Trophoblast cell (in vitro differentiated cells and primary cell): ENCODE data around the gene MLLT1.

Experiments
- DNase-seq, 2 donors: peaks; one replicate each; pipeline ENCODE4 v3.0.0-alpha.2; 2016
- H2AFZ ChIP-seq: 2 replicates; pipeline ENCODE4 v1.6.1; 2013; ENCODE audit warnings: low read length, moderate library complexity, mild to moderate bottlenecking; ENCODE audit not compliant: insufficient read depth, poor library complexity
- H2AK5ac ChIP-seq: 2 replicates; pipeline ENCODE4 v1.6.1; 2013; ENCODE audit warnings: mild to moderate bottlenecking, low read length
- H2BK120ac ChIP-seq: 2 replicates; pipeline ENCODE4 v1.6.1; 2013; ENCODE audit warnings: low read length, mild to moderate bottlenecking, moderate library complexity; ENCODE audit not compliant: insufficient read depth, poor library complexity
- H2BK12ac ChIP-seq: 2 replicates; pipeline ENCODE4 v1.6.1; 2013; ENCODE audit warnings: mild to moderate bottlenecking, low read length, moderate library complexity
- H2BK5ac ChIP-seq: 2 replicates; pipeline ENCODE4 v1.6.1; 2013; ENCODE audit warnings: low read length, low read depth, moderate library complexity, mild to moderate bottlenecking; ENCODE audit not compliant: poor library complexity
- H3K14ac ChIP-seq: 2 replicates; pipeline ENCODE4 v1.6.1; 2013; ENCODE audit warnings: mild to moderate bottlenecking, low read length
- H3K18ac ChIP-seq: 2 replicates; pipeline ENCODE4 v1.6.1; 2013; ENCODE audit warnings: mild to moderate bottlenecking, low read length
- H3K23ac ChIP-seq: 2 replicates; pipeline ENCODE4 v1.6.1; 2013; ENCODE audit warnings: low read length
- H3K27ac ChIP-seq: 2 replicates; pipeline ENCODE4 v1.5.1; 2013; ENCODE audit warnings: low read depth, mild to moderate bottlenecking, inconsistent platforms, low read length, moderate library complexity
- H3K27me3 ChIP-seq: 2 replicates; pipeline ENCODE4 v1.6.1; 2013; ENCODE audit warnings: inconsistent platforms, mild to moderate bottlenecking, low read length, moderate library complexity; ENCODE audit not compliant: insufficient read depth
- H3K36me3 ChIP-seq, 2 experiments: 1 replicate in 1 of 2; 2 replicates in 1 of 2; pipeline ENCODE4 v1.6.1; 2013; ENCODE audit warnings: low read length in 2 of 2, mild to moderate bottlenecking in 2 of 2, moderate library complexity in 1 of 2; ENCODE audit not compliant: insufficient read depth in 2 of 2, control insufficient read depth in 1 of 2
- H3K4ac ChIP-seq: 2 replicates; pipeline ENCODE4 v1.6.1; 2013; ENCODE audit warnings: low read depth, mild to moderate bottlenecking, low read length, moderate library complexity
- H3K4me1 ChIP-seq, 2 experiments: 1 replicate in 1 of 2; 2 replicates in 1 of 2; pipeline ENCODE4 v1.6.1; 2013; ENCODE audit warnings: low read length in 2 of 2, mild to moderate bottlenecking in 2 of 2, moderate library complexity in 1 of 2; ENCODE audit not compliant: insufficient read depth in 2 of 2, control insufficient read depth in 1 of 2
- H3K4me2 ChIP-seq: 2 replicates; pipeline ENCODE4 v1.6.1; 2013; ENCODE audit warnings: inconsistent platforms, mild to moderate bottlenecking, low read length, moderate library complexity
- H3K4me3 ChIP-seq: 2 replicates; pipeline ENCODE4 v1.5.1; 2013; ENCODE audit warnings: mild to moderate bottlenecking, low read depth, low read length, inconsistent platforms
- H3K79me1 ChIP-seq: one replicate; pipeline ENCODE4 v1.6.1; 2013; ENCODE audit warnings: low read length
- H3K79me2 ChIP-seq: 2 replicates; pipeline ENCODE4 v1.6.1; 2013; ENCODE audit warnings: low read length, mild to moderate bottlenecking; ENCODE audit not compliant: control insufficient read depth, insufficient read depth, poor library complexity
- H3K9ac ChIP-seq: 2 replicates; pipeline ENCODE4 v1.6.1; 2013; ENCODE audit warnings: mild to moderate bottlenecking, low read length
- H3K9me3 ChIP-seq: 2 replicates; pipeline ENCODE4 v1.6.1; 2013; ENCODE audit warnings: low read depth, mild to moderate bottlenecking, control low read depth, inconsistent platforms, low read length; ENCODE audit not compliant: insufficient read depth
- H4K12ac ChIP-seq: 2 replicates; pipeline ENCODE4 v1.6.1; 2013; ENCODE audit warnings: low read depth, mild to moderate bottlenecking, low read length, moderate library complexity
- H4K8ac ChIP-seq: 2 replicates; pipeline ENCODE4 v1.6.1; 2013; ENCODE audit warnings: low read depth, mild to moderate bottlenecking, low read length, moderate library complexity
- H4K91ac ChIP-seq: one replicate; pipeline ENCODE4 v1.6.1; 2013; ENCODE audit warnings: low read depth, mild to moderate bottlenecking, low read length, moderate library complexity
- WGBS: extraction: QIAGEN DNeasy Blood & Tissue Kit; methylation state at CpG from one replicate; pipeline ENCODE4 v1.1.7; 2013; ENCODE audit warnings: missing lambda C conversion rate; ENCODE audit not compliant: insufficient read length, insufficient coverage; ENCODE audit errors: extremely low coverage; 5-methylcytosine and 5-hydroxymethylcytosine counted together

Gene MLLT1

GRCh38 chr19:6181119-6181518, 98.7 kb downstream of the MLLT1 start:
- Histone ChIP-seq H3K14ac (no peak overlapping the region), H3K36me3 (no peaks in the 10 kb centered on the region), H4K91ac (no peak overlapping the region), H2AFZ (no peak overlapping the region), H3K23ac (no peak overlapping the region), H2BK12ac (no peak overlapping the region), H3K18ac (no peak overlapping the region), H2AK5ac (no peak overlapping the region), H4K12ac (no peak overlapping the region), H3K27ac (no peak overlapping the region), H3K79me2 (no peaks in the 10 kb centered on the region), H4K8ac (no peak overlapping the region), H3K79me1 (no peaks in the 10 kb centered on the region), H3K4me2 (no peak overlapping the region), H3K9ac (no peak overlapping the region), H2BK5ac (no peak overlapping the region), H3K4me1 (no peaks in the 10 kb centered on the region), H2BK120ac (no peak overlapping the region), H3K27me3 (no peaks in the 10 kb centered on the region), H3K4ac (no peak overlapping the region), H3K4me3 (no peak overlapping the region), H3K9me3 (peaks cover 18% of the 10 kb centered on the region)
- no CpG with 5 or more reads among the region's 2 CpGs for WGBS
- DNase-seq: no peak

GRCh38 chr19:6173190-6173589, 106.6 kb downstream of the MLLT1 start:
- no peak overlapping the region for H3K9ac ChIP-seq
- H2BK5ac ChIP-seq: no peak overlapping the region
- H3K23ac ChIP-seq: no peak overlapping the region
- no peak overlapping the region for H2AFZ ChIP-seq
- no peak overlapping the region for H3K4ac ChIP-seq
- H3K27me3 ChIP-seq: no peaks in the 10 kb centered on the region
- H3K4me1 ChIP-seq: no peaks in the 10 kb centered on the region
- peaks cover 22% of the 10 kb centered on the region for H3K9me3 ChIP-seq
- no peak overlapping the region for H2BK12ac ChIP-seq
- no peak overlapping the region for H3K4me3 ChIP-seq
- WGBS: no CpG with 5 or more reads among the region's 5 CpGs
- H2AK5ac ChIP-seq: no peak overlapping the region
- H4K91ac ChIP-seq: no peak overlapping the region
- H2BK120ac ChIP-seq: no peak overlapping the region
- H4K8ac ChIP-seq: no peak overlapping the region
- H3K79me1 ChIP-seq: no peaks in the 10 kb centered on the region
- H3K36me3 ChIP-seq: no peaks in the 10 kb centered on the region
- no peak overlapping the region for H3K27ac ChIP-seq
- no peak overlapping the region for H3K4me2 ChIP-seq
- no peak overlapping the region for H4K12ac ChIP-seq
- no peaks in the 10 kb centered on the region for H3K79me2 ChIP-seq
- no peak overlapping the region for H3K14ac ChIP-seq
- no peak for DNase-seq
- H3K18ac ChIP-seq: no peak overlapping the region

GRCh38 chr19:6172074-6172863, 107.5 kb downstream of the MLLT1 start:
- Histone ChIP-seq H3K4me1 (no peaks in the 10 kb centered on the region), H3K4ac (no peak overlapping the region), H3K14ac (no peak overlapping the region), H3K4me2 (no peak overlapping the region), H4K91ac (no peak overlapping the region), H4K12ac (no peak overlapping the region), H2BK5ac (no peak overlapping the region), H2BK120ac (no peak overlapping the region), H3K36me3 (no peaks in the 10 kb centered on the region), H2BK12ac (no peak overlapping the region), H2AK5ac (no peak overlapping the region), H3K27ac (no peak overlapping the region), H3K18ac (no peak overlapping the region), H3K9me3 (peaks cover 22% of the 10 kb centered on the region), H3K27me3 (no peaks in the 10 kb centered on the region), H3K79me1 (no peaks in the 10 kb centered on the region), H3K4me3 (no peak overlapping the region), H3K79me2 (no peaks in the 10 kb centered on the region), H3K23ac (no peak overlapping the region), H2AFZ (no peak overlapping the region), H3K9ac (no peak overlapping the region), H4K8ac (no peak overlapping the region)
- peak; percentile 6 to 76 for DNase-seq
- no CpG with 5 or more reads among the region's 3 CpGs for WGBS

- no peak overlapping the region for H2BK12ac ChIP-seq
- H4K91ac ChIP-seq: no peak overlapping the region
- H3K4me1 ChIP-seq: no peaks in the 10 kb centered on the region
- H2AK5ac ChIP-seq: no peak overlapping the region
- no peaks in the 10 kb centered on the region for H3K27me3 ChIP-seq
- H2BK5ac ChIP-seq: no peak overlapping the region
- H3K79me2 ChIP-seq: no peaks in the 10 kb centered on the region
- no peak for DNase-seq
- no peak overlapping the region for H3K4ac ChIP-seq
- H3K9ac ChIP-seq: no peak overlapping the region
- no peak overlapping the region for H4K12ac ChIP-seq
- H3K18ac ChIP-seq: no peak overlapping the region
- no CpG with 5 or more reads among the region's 1 CpG for WGBS
- H2BK120ac ChIP-seq: no peak overlapping the region
- no peak overlapping the region for H3K23ac ChIP-seq
- H4K8ac ChIP-seq: no peak overlapping the region
- no peak overlapping the region for H3K4me2 ChIP-seq
- H3K27ac ChIP-seq: no peak overlapping the region
- no peaks in the 10 kb centered on the region for H3K9me3 ChIP-seq
- H3K4me3 ChIP-seq: no peak overlapping the region
- H2AFZ ChIP-seq: no peak overlapping the region
- H3K14ac ChIP-seq: no peak overlapping the region
- no peaks in the 10 kb centered on the region for H3K36me3 ChIP-seq
- H3K79me1 ChIP-seq: no peaks in the 10 kb centered on the region
These were observed 112.7 kb downstream of the MLLT1 start for GRCh38 chr19:6167115-6167514.
